Measurements from ENCODE around the gene PCNX1.

GRCh38 chr14:70987041-70987440 lies 79.8 kb downstream of the PCNX1 start:
- TF ChIP-seq POLR2AphosphoS5 (IDR thresholded peaks at IDR 0.05; ENCODE audit: low read depth) (no peak), CTCF (IDR thresholded peaks at IDR 0.05; ENCODE audit: insufficient read depth, low read length) (no peak), GABPA (IDR thresholded peaks at IDR 0.05; ENCODE audit: low read depth) (no peak)
